MCF 10A (cell line): Measurements from ENCODE around the gene GRIK1. TPM values are rescaled to one million over a fixed set of nuclear protein-coding genes. Genes with fewer than 3 reads are reported as not detected.

Source experiments
- BruUV-seq: library from RNA; stranded (reverse); fragments of 400-500 nt; replicated peaks from 2 replicates; lab custom pipeline; 2021; lab: Mats Ljungman, UMichigan
- CTCF ChIA-PET: fragments of 300-600 bp; sonication (Branson Sonifier 250); formaldehyde crosslinking; extraction: SDS; loops from one replicate; lab custom pipeline; 2021; ENCODE audit warnings: antibody characterized with exemption, inconsistent platforms; lab: Yijun Ruan, JAX
- POLR2A ChIA-PET: fragments of 300-600, 350-650 bp; sonication (Branson Sonifier 250); formaldehyde crosslinking; extraction: SDS; loops from one replicate; lab custom pipeline; 2020; ENCODE audit warnings: antibody characterized with exemption, inconsistent platforms; lab: Yijun Ruan, JAX
- DNase-seq: peaks from one replicate; pipeline ENCODE4 v3.0.0-alpha.2; 2018; ENCODE audit not compliant: unreplicated experiment
- H3K27ac Mint-ChIP-seq: one replicate; pipeline ENCODE4 v1.8.0; 2022; ENCODE audit warnings: mild to moderate bottlenecking, low read depth, mixed read lengths; ENCODE audit not compliant: unreplicated experiment
- H3K27me3 Mint-ChIP-seq: one replicate; pipeline ENCODE4 v1.8.0; 2022; ENCODE audit warnings: mixed read lengths; ENCODE audit not compliant: insufficient read depth, unreplicated experiment
- H3K36me3 Mint-ChIP-seq: one replicate; pipeline ENCODE4 v1.8.0; 2022; ENCODE audit warnings: mild to moderate bottlenecking, moderate library complexity, mixed read lengths; ENCODE audit not compliant: insufficient read depth, unreplicated experiment
- H3K4me1 Mint-ChIP-seq: one replicate; pipeline ENCODE4 v1.8.0; 2022; ENCODE audit warnings: mixed read lengths; ENCODE audit not compliant: insufficient read depth, unreplicated experiment
- H3K4me3 Mint-ChIP-seq: one replicate; pipeline ENCODE4 v1.8.0; 2022; ENCODE audit warnings: mild to moderate bottlenecking, moderate library complexity, mixed read lengths; ENCODE audit not compliant: unreplicated experiment
- H3K9me3 Mint-ChIP-seq: one replicate; pipeline ENCODE4 v1.8.0; 2022; ENCODE audit warnings: mixed read lengths; ENCODE audit not compliant: unreplicated experiment
- intact Hi-C: fragments of 100-400 bp; cut with micrococcal nuclease; formaldehyde crosslinking; loops from 2 replicates; pipeline ENCODE4 v1.14.1; 2022
- total RNA-seq: library from RNA; stranded (reverse); gene quantifications from 2 replicates; pipeline ENCODE4 v1.2.3, GENCODE V29; 2022
- TF ChIP-seq, protein P1 (sequence below): fragments of 200-600 bp; IDR thresholded peaks from one replicate; pipeline ENCODE4 v1.8.0; 2022; ENCODE audit warnings: antibody characterized with exemption, mild to moderate bottlenecking; ENCODE audit not compliant: unreplicated experiment

Gene GRIK1
- total RNA-seq, 1 experiment from 2014 or later, result not detected

DNA sequence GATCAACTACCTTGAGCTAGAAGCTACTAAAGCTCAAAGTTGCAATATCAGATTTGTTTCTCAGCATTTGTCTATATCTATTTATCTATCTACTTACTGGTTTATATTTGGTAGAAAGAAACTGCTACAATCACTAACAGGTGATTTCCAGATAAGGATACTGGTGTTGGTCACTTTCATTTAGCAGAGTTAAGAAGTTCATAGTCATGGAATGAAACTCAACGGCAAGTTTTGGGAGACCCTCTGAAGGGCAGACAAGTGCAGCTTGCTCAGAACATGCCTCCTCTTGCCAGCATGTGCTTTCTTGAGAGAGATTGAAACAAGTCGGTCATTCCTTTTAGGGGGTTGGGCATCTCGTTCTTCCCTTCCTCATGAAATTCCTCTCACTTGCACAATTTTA is 296.5 kb downstream of the GRIK1 start:
- Mint-ChIP-seq H3K9me3 (no peaks in the 10 kb centered on the region), H3K4me1 (no peaks in the 10 kb centered on the region), H3K36me3 (no peaks in the 10 kb centered on the region), H3K4me3 (no peak overlapping the region), H3K27ac (no peak overlapping the region), H3K27me3 (no peaks in the 10 kb centered on the region)
- ChIA-PET CTCF (interaction anchor here (0.6 kb wide), 1 partner anchor 250 kb away, joined by 3 read pairs; no protein-coding TSS in a partner anchor), POLR2A (interaction anchor here (0.7 kb wide), 1 partner anchor 45 kb away, joined by 3 read pairs; no protein-coding TSS in a partner anchor)
- BruUV-seq, result no TSS peak
- intact Hi-C loops, result no loop called here
- TF ChIP-seq, protein P1, sequence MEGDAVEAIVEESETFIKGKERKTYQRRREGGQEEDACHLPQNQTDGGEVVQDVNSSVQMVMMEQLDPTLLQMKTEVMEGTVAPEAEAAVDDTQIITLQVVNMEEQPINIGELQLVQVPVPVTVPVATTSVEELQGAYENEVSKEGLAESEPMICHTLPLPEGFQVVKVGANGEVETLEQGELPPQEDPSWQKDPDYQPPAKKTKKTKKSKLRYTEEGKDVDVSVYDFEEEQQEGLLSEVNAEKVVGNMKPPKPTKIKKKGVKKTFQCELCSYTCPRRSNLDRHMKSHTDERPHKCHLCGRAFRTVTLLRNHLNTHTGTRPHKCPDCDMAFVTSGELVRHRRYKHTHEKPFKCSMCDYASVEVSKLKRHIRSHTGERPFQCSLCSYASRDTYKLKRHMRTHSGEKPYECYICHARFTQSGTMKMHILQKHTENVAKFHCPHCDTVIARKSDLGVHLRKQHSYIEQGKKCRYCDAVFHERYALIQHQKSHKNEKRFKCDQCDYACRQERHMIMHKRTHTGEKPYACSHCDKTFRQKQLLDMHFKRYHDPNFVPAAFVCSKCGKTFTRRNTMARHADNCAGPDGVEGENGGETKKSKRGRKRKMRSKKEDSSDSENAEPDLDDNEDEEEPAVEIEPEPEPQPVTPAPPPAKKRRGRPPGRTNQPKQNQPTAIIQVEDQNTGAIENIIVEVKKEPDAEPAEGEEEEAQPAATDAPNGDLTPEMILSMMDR, result no peak
- DNase-seq, result no peak

DNA sequence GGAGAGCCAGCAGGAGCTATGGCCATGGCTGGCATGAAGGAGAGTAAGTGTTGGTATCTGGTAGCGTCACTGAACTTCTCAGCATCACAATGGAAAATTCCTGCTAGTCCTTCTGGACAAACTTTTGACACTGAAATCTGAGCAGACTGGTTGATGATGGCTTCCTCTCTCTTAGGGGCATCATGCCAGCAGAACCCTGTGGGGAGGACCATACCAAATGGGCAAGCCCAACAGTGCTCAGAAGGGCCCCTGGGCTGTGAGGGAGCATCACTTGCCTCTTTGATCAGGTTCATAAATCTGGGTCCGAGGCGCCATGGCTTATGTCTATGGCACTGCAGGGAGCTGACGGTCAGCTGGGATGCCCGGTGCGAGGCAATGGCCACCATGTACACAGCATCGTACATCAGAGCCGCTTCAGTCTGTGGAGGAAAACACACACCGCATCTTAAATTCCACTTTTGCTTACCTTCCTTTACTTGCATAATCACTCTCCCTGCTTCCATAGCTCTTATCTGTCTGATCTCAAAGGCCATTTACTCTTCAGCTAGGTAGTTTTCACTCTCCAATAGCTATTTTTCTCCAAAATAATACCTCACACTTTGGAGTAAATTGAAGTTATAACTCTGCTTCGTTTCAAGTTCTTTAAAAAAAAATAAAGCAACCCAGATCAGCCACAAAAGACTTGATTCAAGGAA is 297.1 kb downstream of the GRIK1 start:
- no peaks in the 10 kb centered on the region for H3K9me3 Mint-ChIP-seq
- H3K27me3 Mint-ChIP-seq, result no peaks in the 10 kb centered on the region
- TF ChIP-seq, protein P1, result no peak
- ChIA-PET CTCF (no interaction called here), POLR2A (no interaction called here)
- intact Hi-C loops, result no loop called here
- DNase-seq, result no peak
- no peaks in the 10 kb centered on the region for H3K36me3 Mint-ChIP-seq
- H3K4me3 Mint-ChIP-seq, result no peak overlapping the region
- H3K27ac Mint-ChIP-seq, result no peak overlapping the region
- no peaks in the 10 kb centered on the region for H3K4me1 Mint-ChIP-seq
- BruUV-seq, result no TSS peak

- DNase-seq, result no peak
- no TSS peak for BruUV-seq
- Mint-ChIP-seq H3K9me3 (no peaks in the 10 kb centered on the region), H3K27ac (no peak overlapping the region), H3K4me3 (no peak overlapping the region), H3K36me3 (no peaks in the 10 kb centered on the region), H3K27me3 (no peaks in the 10 kb centered on the region), H3K4me1 (no peaks in the 10 kb centered on the region)
- TF ChIP-seq, protein P1, result no peak
- CTCF ChIA-PET, result no interaction called here
- POLR2A ChIA-PET, result no interaction called here
- intact Hi-C loops, result no loop called here
These were observed 297.9 kb downstream of the GRIK1 start for GRCh38 chr21:29641635-29642550.

DNA sequence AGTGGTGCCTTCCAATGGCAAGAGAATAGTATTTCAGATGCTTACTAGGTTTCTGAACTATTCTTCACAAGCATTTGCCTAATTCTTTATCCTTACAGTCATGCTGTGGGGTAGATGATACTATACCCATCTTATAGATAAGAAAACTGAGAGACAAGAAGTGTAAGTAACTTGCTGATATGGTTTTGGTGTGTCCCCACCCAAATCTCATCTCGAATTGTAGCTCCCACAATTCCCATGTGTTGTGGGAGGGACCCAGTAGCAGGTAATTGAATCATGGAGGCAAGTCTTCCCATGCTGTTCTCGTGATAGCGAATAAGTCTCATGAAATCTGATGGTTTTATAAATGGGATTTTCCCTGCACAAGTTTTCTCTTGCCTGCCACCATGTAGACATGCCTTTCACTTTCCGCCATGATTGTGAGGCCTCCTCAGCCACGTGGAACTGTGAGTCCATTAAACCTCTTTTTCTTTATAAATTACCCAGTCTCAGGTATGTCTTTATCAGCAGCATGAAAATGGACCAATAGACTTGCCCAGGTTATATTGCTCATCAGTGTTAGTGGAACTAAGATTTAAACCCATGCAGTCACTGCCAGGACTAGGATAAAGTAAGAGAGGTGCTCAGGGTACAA is 298.7 kb downstream of the GRIK1 start:
- CTCF ChIA-PET, result interaction anchor here (0.9 kb wide), 1 partner anchor 164 kb away, joined by 5 read pairs; no protein-coding TSS in a partner anchor
- no TSS peak for BruUV-seq
- Mint-ChIP-seq H3K27ac (no peak overlapping the region), H3K36me3 (no peaks in the 10 kb centered on the region), H3K4me1 (no peaks in the 10 kb centered on the region), H3K27me3 (no peaks in the 10 kb centered on the region), H3K9me3 (no peaks in the 10 kb centered on the region), H3K4me3 (no peak overlapping the region)
- POLR2A ChIA-PET, result no interaction called here
- TF ChIP-seq, protein P1, result no peak
- DNase-seq, result no peak
- intact Hi-C loops, result no loop called here
